ENCODE results near the gene CLMN. TPM values are rescaled to one million over a fixed set of nuclear protein-coding genes. Genes with fewer than 3 reads are reported as not detected.

The CLMN gene
- total RNA-seq, 1 donor from 2014 or later: 6.3 TPM

GRCh38 chr14:95184413-95184790, 135.3 kb downstream of the CLMN start:
- Histone ChIP-seq H2AFZ (replicated peaks) (no peak overlapping the region), H3F3A (ENCODE audit: low read depth) (no peaks in the 10 kb centered on the region), H3K27me3 (no peaks in the 10 kb centered on the region), H3K9ac (no peak overlapping the region), H3K27ac (no peak overlapping the region), H3K36me3 (no peaks in the 10 kb centered on the region), H3K4me2 (no peak overlapping the region), H3K79me2 (ENCODE audit: low read depth) (no peaks in the 10 kb centered on the region), H3K9me3 (ENCODE audit: low read depth) (peaks cover 6% of the 10 kb centered on the region), H3K4me1 (peaks cover 8% of the 10 kb centered on the region), H3K4me3 (no peak overlapping the region), H4K20me1 (ENCODE audit: low read depth) (no peaks in the 10 kb centered on the region)
- Mint-ChIP-seq H3K4me3 (no peak overlapping the region), H3K9me3 (peaks cover 10% of the 10 kb centered on the region), H3K4me1 (peaks cover 3% of the 10 kb centered on the region), H3K36me3 (peaks cover 10% of the 10 kb centered on the region), H3K27ac (no peak overlapping the region), H3K27me3 (ENCODE audit: insufficient read depth, low read depth) (no peaks in the 10 kb centered on the region)
- no peak for DNase-seq (ENCODE audit: low spot score)
- TF ChIP-seq, protein P1, sequence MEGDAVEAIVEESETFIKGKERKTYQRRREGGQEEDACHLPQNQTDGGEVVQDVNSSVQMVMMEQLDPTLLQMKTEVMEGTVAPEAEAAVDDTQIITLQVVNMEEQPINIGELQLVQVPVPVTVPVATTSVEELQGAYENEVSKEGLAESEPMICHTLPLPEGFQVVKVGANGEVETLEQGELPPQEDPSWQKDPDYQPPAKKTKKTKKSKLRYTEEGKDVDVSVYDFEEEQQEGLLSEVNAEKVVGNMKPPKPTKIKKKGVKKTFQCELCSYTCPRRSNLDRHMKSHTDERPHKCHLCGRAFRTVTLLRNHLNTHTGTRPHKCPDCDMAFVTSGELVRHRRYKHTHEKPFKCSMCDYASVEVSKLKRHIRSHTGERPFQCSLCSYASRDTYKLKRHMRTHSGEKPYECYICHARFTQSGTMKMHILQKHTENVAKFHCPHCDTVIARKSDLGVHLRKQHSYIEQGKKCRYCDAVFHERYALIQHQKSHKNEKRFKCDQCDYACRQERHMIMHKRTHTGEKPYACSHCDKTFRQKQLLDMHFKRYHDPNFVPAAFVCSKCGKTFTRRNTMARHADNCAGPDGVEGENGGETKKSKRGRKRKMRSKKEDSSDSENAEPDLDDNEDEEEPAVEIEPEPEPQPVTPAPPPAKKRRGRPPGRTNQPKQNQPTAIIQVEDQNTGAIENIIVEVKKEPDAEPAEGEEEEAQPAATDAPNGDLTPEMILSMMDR (IDR thresholded peaks at IDR 0.05): no peak
- no peak for TF ChIP-seq EZH2 (IDR thresholded peaks at IDR 0.05)
- no peak for TF ChIP-seq EZH2phosphoT487 (IDR thresholded peaks at IDR 0.05)

DNA sequence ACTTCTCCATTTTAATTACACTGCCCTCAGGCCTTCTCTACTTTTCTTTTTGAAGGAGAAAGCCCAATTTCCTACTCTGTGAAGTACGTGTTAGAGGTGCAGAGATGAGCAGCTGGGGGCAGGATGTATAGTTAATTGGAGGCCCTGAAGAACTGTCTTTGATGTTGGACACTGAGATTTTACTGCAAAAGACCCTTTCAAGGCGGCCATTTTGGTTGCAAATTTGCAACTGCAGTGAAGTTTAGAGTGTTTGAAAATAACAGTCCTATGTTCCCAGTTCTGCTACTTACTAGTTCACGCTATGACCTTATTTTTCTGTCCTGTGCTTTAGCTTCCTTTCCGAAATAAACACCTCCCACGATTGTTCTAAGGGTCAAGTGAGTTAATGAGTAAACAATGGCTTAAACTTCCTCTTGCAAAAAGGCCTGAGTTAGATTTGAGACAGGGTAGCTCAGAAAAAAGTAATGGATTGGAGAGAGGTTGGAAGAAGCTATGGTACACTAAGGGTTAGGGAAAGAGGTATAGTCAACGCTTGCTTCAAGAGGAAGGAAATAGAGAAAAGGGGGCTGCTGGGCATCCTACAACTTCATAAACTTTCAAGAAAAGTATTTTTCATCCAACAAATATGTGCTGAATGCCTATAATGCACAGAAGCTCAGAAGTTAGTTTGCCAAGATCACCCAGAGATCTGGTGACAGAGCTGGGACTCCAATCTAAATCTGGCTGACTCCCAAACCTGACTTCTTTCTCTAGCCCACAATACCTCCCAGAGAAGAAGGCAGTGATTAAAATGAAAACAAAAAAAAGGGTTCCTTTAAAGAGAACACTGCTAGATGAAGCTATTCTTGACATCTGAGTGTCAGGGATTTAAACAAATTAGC, 135.9 kb downstream of the CLMN start:
- no peak overlapping the region for H3K4me3 ChIP-seq
- Mint-ChIP-seq H3K9me3 (peaks cover 10% of the 10 kb centered on the region), H3K36me3 (peaks cover 11% of the 10 kb centered on the region), H3K4me3 (no peak overlapping the region), H3K4me1 (peaks cover 5% of the 10 kb centered on the region), H3K27ac (no peak overlapping the region), H3K27me3 (ENCODE audit: insufficient read depth, low read depth) (no peaks in the 10 kb centered on the region)
- H3K27me3 ChIP-seq: no peaks in the 10 kb centered on the region
- TF ChIP-seq, protein P1 (IDR thresholded peaks at IDR 0.05): no peak
- TF ChIP-seq EZH2 (IDR thresholded peaks at IDR 0.05) (no peak), EZH2phosphoT487 (IDR thresholded peaks at IDR 0.05) (no peak)
- H3K4me2 ChIP-seq: no peak overlapping the region
- no peak overlapping the region for H3K27ac ChIP-seq
- no peaks in the 10 kb centered on the region for H4K20me1 ChIP-seq (ENCODE audit: low read depth)
- no peaks in the 10 kb centered on the region for H3K79me2 ChIP-seq (ENCODE audit: low read depth)
- H3K9me3 ChIP-seq (ENCODE audit: low read depth): peaks cover 5% of the 10 kb centered on the region
- no peak for DNase-seq (ENCODE audit: low spot score)
- no peak overlapping the region for H2AFZ ChIP-seq (replicated peaks)
- H3F3A ChIP-seq (ENCODE audit: low read depth): no peaks in the 10 kb centered on the region
- no peak overlapping the region for H3K9ac ChIP-seq
- H3K4me1 ChIP-seq: peaks cover 8% of the 10 kb centered on the region
- no peaks in the 10 kb centered on the region for H3K36me3 ChIP-seq

GRCh38 chr14:95183082-95183481, 136.6 kb downstream of the CLMN start:
- Histone ChIP-seq H3K27ac (no peak overlapping the region), H3K9ac (no peak overlapping the region), H3K9me3 (ENCODE audit: low read depth) (no peaks in the 10 kb centered on the region), H3K4me3 (no peak overlapping the region), H4K20me1 (ENCODE audit: low read depth) (no peaks in the 10 kb centered on the region), H3F3A (ENCODE audit: low read depth) (no peaks in the 10 kb centered on the region), H3K27me3 (no peaks in the 10 kb centered on the region), H2AFZ (replicated peaks) (no peak overlapping the region), H3K4me2 (no peak overlapping the region), H3K36me3 (no peaks in the 10 kb centered on the region), H3K79me2 (ENCODE audit: low read depth) (no peaks in the 10 kb centered on the region), H3K4me1 (peaks cover 8% of the 10 kb centered on the region)
- Mint-ChIP-seq H3K27me3 (ENCODE audit: insufficient read depth, low read depth) (no peaks in the 10 kb centered on the region), H3K27ac (no peak overlapping the region), H3K4me3 (no peak overlapping the region), H3K4me1 (peaks cover 5% of the 10 kb centered on the region), H3K36me3 (peaks cover 9% of the 10 kb centered on the region), H3K9me3 (peaks cover 12% of the 10 kb centered on the region)
- no peak for TF ChIP-seq EZH2phosphoT487 (IDR thresholded peaks at IDR 0.05)
- no peak for TF ChIP-seq EZH2 (IDR thresholded peaks at IDR 0.05)
- TF ChIP-seq, protein P1 (IDR thresholded peaks at IDR 0.05): no peak
- no peak for DNase-seq (ENCODE audit: low spot score)

Measured in neural progenitor cell (in vitro differentiated cells).